Caco-2 (cell line): ENCODE measurements around the gene ANXA7. TPM values are rescaled to one million over a fixed set of nuclear protein-coding genes. Genes with fewer than 3 reads are reported as not detected.
"Not testable (repeated sequence)": the region's sequence is repeated elsewhere in the genome, so short reads cannot be mapped to it uniquely, and the experiment has no call there.

Source experiments
- BruUV-seq: library from RNA; stranded (reverse); fragments of 400-500 nt; replicated peaks from 2 replicates; lab custom pipeline; 2021; lab: Mats Ljungman, UMichigan
- CTCF ChIA-PET: fragments of 300-600 bp; sonication (Branson Sonifier 250); formaldehyde crosslinking; loops from one replicate; lab custom pipeline; 2022; ENCODE audit warnings: antibody characterized with exemption; lab: Charles Lee
- POLR2A ChIA-PET: fragments of 300-600 bp; sonication (Branson Sonifier 250); formaldehyde crosslinking; loops from one replicate; lab custom pipeline; 2022; ENCODE audit warnings: antibody characterized with exemption; lab: Charles Lee
- DNase-seq, 2 experiments: peaks; one replicate each; pipeline versions ENCODE4 v3.0.0 to v3.0.0-alpha.2; 2020 to 2022
- H3K27me3 ChIP-seq: replicated peaks from 2 replicates; pipeline ENCODE4 v1.6.0; 2011; ENCODE audit warnings: low read length; ENCODE audit not compliant: control insufficient read depth, insufficient read depth
- H3K36me3 ChIP-seq: 2 replicates; pipeline ENCODE4 v1.5.1; 2011; ENCODE audit warnings: low read length; ENCODE audit not compliant: control insufficient read depth, insufficient read depth
- H3K4me1 ChIP-seq: fragments of 250-450 bp; sonication (Bioruptor Pico); 2 replicates; pipeline ENCODE4 v1.5.1; 2020; ENCODE audit warnings: mild to moderate bottlenecking
- H3K4me3 ChIP-seq: 2 replicates; pipeline ENCODE4 v1.5.1; 2011; ENCODE audit warnings: low read depth, mild to moderate bottlenecking, control low read depth, low read length
- H3K9me3 ChIP-seq: fragments of 250-450 bp; sonication (Bioruptor Pico); 2 replicates; pipeline ENCODE4 v1.5.1; 2020; ENCODE audit warnings: mild to moderate bottlenecking, moderate library complexity
- H3K27ac Mint-ChIP-seq: one replicate; pipeline ENCODE4 v1.8.0; 2022; ENCODE audit warnings: mixed read lengths; ENCODE audit not compliant: unreplicated experiment
- H3K27me3 Mint-ChIP-seq: one replicate; pipeline ENCODE4 v1.8.0; 2022; ENCODE audit warnings: mixed read lengths; ENCODE audit not compliant: insufficient read depth, unreplicated experiment
- H3K36me3 Mint-ChIP-seq: one replicate; pipeline ENCODE4 v1.8.0; 2022; ENCODE audit warnings: mild to moderate bottlenecking, mixed read lengths; ENCODE audit not compliant: insufficient read depth, unreplicated experiment
- H3K4me1 Mint-ChIP-seq: one replicate; pipeline ENCODE4 v1.8.0; 2022; ENCODE audit warnings: low read depth, mixed read lengths; ENCODE audit not compliant: unreplicated experiment
- H3K4me3 Mint-ChIP-seq: one replicate; pipeline ENCODE4 v1.8.0; 2022; ENCODE audit warnings: mild to moderate bottlenecking, moderate library complexity, mixed read lengths; ENCODE audit not compliant: unreplicated experiment
- H3K9me3 Mint-ChIP-seq: one replicate; pipeline ENCODE4 v1.8.0; 2022; ENCODE audit warnings: mixed read lengths; ENCODE audit not compliant: unreplicated experiment
- intact Hi-C: fragments of 100-400 bp; cut with micrococcal nuclease; formaldehyde crosslinking; loops from one replicate; pipeline ENCODE4 v1.10.0; 2022; ENCODE audit not compliant: unreplicated experiment
- total RNA-seq: library from RNA; stranded (reverse); gene quantifications from 2 replicates; pipeline ENCODE4 v1.2.3, GENCODE V29; 2022
- TF ChIP-seq, protein P1 (sequence below), 2 experiments: fragments of 200-600 bp in 1 of 2; IDR thresholded peaks; 1 replicate in 1 of 2; 2 replicates in 1 of 2; pipeline versions ENCODE4 v1.5.1 to v1.8.0; 2011 to 2022; ENCODE audit warnings: antibody characterized with exemption in 1 of 2, control low read depth in 1 of 2, inconsistent platforms in 1 of 2, low read depth in 1 of 2, low read length in 1 of 2, mild to moderate bottlenecking in 1 of 2, moderate library complexity in 1 of 2; ENCODE audit not compliant: insufficient read depth in 1 of 2, severe bottlenecking in 1 of 2, unreplicated experiment in 1 of 2

The ANXA7 gene
- total RNA-seq, 1 experiment from 2014 or later, result 240 TPM

DNA sequence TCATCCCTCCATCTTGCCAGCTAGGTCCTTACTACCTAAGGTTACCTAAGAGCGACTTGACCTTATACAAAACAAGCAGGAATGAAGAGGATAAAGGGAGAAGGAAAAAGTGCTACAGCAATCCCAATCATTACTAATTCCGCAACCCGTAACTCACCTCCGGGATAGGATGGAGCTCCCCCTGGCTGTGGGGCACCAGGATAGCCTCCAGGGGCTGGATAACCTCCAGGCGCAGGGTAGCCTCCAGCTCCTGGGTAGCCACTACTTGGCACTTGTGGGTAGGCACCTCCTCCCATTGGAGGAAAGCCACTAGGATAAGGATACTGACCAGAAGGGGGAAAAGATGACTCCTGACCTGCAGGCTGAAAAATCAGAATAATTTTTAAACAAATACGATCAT is 15.8 kb downstream of the ANXA7 start:
- Histone ChIP-seq H3K9me3 (no peaks in the 10 kb centered on the region; the same call in 1 of the 2 replicates), H3K4me1 (no peaks in the 10 kb centered on the region), H3K27me3 (no peaks in the 10 kb centered on the region), H3K4me3 (no peak overlapping the region), H3K36me3 (peaks cover 4% of the 10 kb centered on the region)
- peaks cover 88% of the 10 kb centered on the region for H3K36me3 Mint-ChIP-seq
- DNase-seq, result peak in 1 of 2 experiments; percentile 53
- BruUV-seq, result no TSS peak
- TF ChIP-seq, protein P1, sequence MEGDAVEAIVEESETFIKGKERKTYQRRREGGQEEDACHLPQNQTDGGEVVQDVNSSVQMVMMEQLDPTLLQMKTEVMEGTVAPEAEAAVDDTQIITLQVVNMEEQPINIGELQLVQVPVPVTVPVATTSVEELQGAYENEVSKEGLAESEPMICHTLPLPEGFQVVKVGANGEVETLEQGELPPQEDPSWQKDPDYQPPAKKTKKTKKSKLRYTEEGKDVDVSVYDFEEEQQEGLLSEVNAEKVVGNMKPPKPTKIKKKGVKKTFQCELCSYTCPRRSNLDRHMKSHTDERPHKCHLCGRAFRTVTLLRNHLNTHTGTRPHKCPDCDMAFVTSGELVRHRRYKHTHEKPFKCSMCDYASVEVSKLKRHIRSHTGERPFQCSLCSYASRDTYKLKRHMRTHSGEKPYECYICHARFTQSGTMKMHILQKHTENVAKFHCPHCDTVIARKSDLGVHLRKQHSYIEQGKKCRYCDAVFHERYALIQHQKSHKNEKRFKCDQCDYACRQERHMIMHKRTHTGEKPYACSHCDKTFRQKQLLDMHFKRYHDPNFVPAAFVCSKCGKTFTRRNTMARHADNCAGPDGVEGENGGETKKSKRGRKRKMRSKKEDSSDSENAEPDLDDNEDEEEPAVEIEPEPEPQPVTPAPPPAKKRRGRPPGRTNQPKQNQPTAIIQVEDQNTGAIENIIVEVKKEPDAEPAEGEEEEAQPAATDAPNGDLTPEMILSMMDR (IDR thresholded peaks at IDR 0.05; ENCODE audit: insufficient read depth in 1 of 2, low read depth in 1 of 2, low read length in 1 of 2, severe bottlenecking in 1 of 2, unreplicated experiment in 1 of 2), result peak in 1 of 2 experiments; percentile 56
- no peaks in the 10 kb centered on the region for H3K27me3 Mint-ChIP-seq
- ChIA-PET POLR2A (interaction anchor here (0.6 kb wide), 1 partner anchor 406 kb away, joined by 3 read pairs; no protein-coding TSS in a partner anchor), CTCF (interaction anchor here (0.5 to 1.1 kb wide), 5 partner anchors 9 to 151 kb away, joined by 3 to 6 read pairs (median 3); partner anchors contain the start of genes ANXA7, CFAP70 and DNAJC9)
- no peak overlapping the region for H3K27ac Mint-ChIP-seq
- H3K4me3 Mint-ChIP-seq, result no peak overlapping the region
- H3K4me1 Mint-ChIP-seq, result peaks cover 7% of the 10 kb centered on the region
- H3K9me3 Mint-ChIP-seq, result no peaks in the 10 kb centered on the region
- intact Hi-C loops, result no loop called here

DNA sequence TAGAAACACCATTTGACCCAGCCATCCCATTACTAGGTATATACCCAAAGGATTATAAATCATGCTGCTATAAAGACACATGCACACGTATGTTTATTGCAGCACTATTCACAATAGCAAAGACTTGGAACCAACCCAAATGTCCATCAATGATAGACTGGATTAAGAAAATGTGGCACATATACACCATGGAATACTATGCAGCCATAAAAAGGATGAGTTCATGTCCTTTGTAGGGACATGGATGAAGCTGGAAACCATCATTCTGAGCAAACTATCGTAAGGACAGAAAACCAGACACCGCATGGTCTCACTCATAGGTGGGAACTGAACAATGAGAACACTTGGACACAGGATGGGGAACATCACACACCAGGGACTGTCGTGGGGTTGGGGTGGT is 19.5 kb downstream of the ANXA7 start:
- H3K4me1 Mint-ChIP-seq, CTCF ChIA-PET, H3K27me3 Mint-ChIP-seq, H3K27ac Mint-ChIP-seq, H3K27me3 ChIP-seq, POLR2A ChIA-PET, H3K9me3 Mint-ChIP-seq, H3K36me3 ChIP-seq, BruUV-seq, DNase-seq, H3K9me3 ChIP-seq, H3K4me3 ChIP-seq, intact Hi-C loops, H3K4me3 Mint-ChIP-seq, H3K4me1 ChIP-seq: not testable (repeated sequence)
- H3K36me3 Mint-ChIP-seq, result peaks cover 92% of the 10 kb centered on the region

DNA sequence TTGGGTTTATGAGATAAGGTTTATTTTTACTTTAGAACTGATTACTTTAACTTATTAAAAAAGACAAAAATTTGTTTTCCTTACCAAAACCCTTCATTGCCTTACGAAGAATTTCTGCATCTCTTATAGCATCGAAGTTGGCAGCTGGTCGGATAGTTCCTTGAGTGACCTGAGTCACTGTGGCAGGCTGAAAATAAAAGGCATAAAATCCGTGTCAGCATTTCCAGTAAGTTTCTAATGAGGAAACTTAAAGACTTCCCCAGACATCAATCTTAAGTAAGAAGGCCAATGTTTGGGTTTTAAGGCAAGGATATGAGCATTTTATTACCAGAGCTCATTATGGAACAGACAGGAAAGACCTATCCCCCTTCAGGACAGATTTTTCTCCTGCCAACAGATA is 25.6 kb downstream of the ANXA7 start:
- Mint-ChIP-seq H3K4me3 (no peak overlapping the region), H3K27ac (no peak overlapping the region), H3K36me3 (peaks cover 91% of the 10 kb centered on the region), H3K4me1 (no peaks in the 10 kb centered on the region), H3K9me3 (no peaks in the 10 kb centered on the region), H3K27me3 (no peaks in the 10 kb centered on the region)
- H3K4me3 ChIP-seq, result no peak overlapping the region
- CTCF ChIA-PET, result no interaction called here
- POLR2A ChIA-PET, result no interaction called here
- no peak for DNase-seq
- H3K36me3 ChIP-seq, result 0 out of 2 replicates have a peak, but pooled peaks cover 1% of the 10 kb centered on the region
- TF ChIP-seq, protein P1 (IDR thresholded peaks at IDR 0.05; ENCODE audit: insufficient read depth in 1 of 2, low read depth in 1 of 2, low read length in 1 of 2, severe bottlenecking in 1 of 2, unreplicated experiment in 1 of 2), result no peak
- no peaks in the 10 kb centered on the region for H3K27me3 ChIP-seq
- BruUV-seq, result no TSS peak
- intact Hi-C loops, result no loop called here
- H3K4me1 ChIP-seq, result no peaks in the 10 kb centered on the region
- H3K9me3 ChIP-seq, result no peaks in the 10 kb centered on the region
